Left lung (tissue), 10 donors: ENCODE results near the gene SCD5. TPM values are rescaled to one million over a fixed set of nuclear protein-coding genes. Genes with fewer than 3 reads are reported as not detected.

Source experiments
- ATAC-seq: fragments of 200-7000 bp; cut with Tn5 transposase; one replicate; pipeline ENCODE4 v1.9.1; 2020; ENCODE audit warnings: moderate library complexity
- DNase-seq, 4 donors: peaks; one replicate each; pipeline ENCODE4 v3.0.0-alpha.2; 2013 to 2020
- H3K27ac ChIP-seq, 2 donors: fragments of 200-600 bp; sonication (generic) in 1 of 2; one replicate each; pipeline versions ENCODE4 v1.5.0 to v1.8.0; 2020 to 2021
- H3K27me3 ChIP-seq, 2 donors: fragments of 200-600 bp; sonication (generic) in 1 of 2; one replicate each; pipeline versions ENCODE4 v1.5.0 to v1.8.0; 2020 to 2021
- H3K36me3 ChIP-seq, 2 donors: fragments of 200-600 bp; sonication (generic) in 1 of 2; one replicate each; pipeline versions ENCODE4 v1.5.0 to v1.8.0; 2020 to 2021
- H3K4me1 ChIP-seq, 2 donors: fragments of 200-600 bp; one replicate each; pipeline ENCODE4 v1.8.0; 2021
- H3K4me3 ChIP-seq, 2 donors: fragments of 200-600 bp; sonication (generic) in 1 of 2; one replicate each; pipeline versions ENCODE4 v1.5.0 to v1.8.0; 2020 to 2021; ENCODE audit warnings: mild to moderate bottlenecking in 1 of 2
- H3K9me3 ChIP-seq, 2 donors: fragments of 200-600 bp; sonication (generic) in 1 of 2; one replicate each; pipeline versions ENCODE4 v1.5.0 to v1.8.0; 2020 to 2021
- CTCF ChIP-seq, 2 donors: fragments of 200-600 bp; sonication (generic) in 1 of 2; IDR thresholded peaks; one replicate each; pipeline versions ENCODE4 v1.5.0 to v1.8.0; 2021; ENCODE audit warnings: antibody characterized with exemption in 2 of 2
- intact Hi-C, 2 donors: fragments of 100-400 bp; cut with DNase I; formaldehyde crosslinking; loops; one replicate each; pipeline versions ENCODE4 v1.11.2 to v1.14.2; 2022
- polyA plus RNA-seq, 6 donors: library from polyadenylated mRNA; unstranded; fragments of 120-200 nt; gene quantifications; one replicate each; pipeline ENCODE4 v1.2.1, GENCODE V29; 2013; ENCODE audit not compliant: insufficient read length in 6 of 6
- total RNA-seq, 2 donors: library from RNA; stranded (reverse); fragmentation: NEBNext Ultra II Directional; extraction: Animal tissue kit (Norgen Biotek cat#: 25700); gene quantifications; one replicate each; pipeline ENCODE4 v1.2.1, GENCODE V29; 2021
- donor health status: DM: no; HTN: yes; CAD: no.
- donor health status: DM: no; HTN: no; CAD: no.

Gene SCD5
- total and polyA plus RNA-seq, 8 donors: 12.5 to 41.1 (median 35.0) TPM

DNA sequence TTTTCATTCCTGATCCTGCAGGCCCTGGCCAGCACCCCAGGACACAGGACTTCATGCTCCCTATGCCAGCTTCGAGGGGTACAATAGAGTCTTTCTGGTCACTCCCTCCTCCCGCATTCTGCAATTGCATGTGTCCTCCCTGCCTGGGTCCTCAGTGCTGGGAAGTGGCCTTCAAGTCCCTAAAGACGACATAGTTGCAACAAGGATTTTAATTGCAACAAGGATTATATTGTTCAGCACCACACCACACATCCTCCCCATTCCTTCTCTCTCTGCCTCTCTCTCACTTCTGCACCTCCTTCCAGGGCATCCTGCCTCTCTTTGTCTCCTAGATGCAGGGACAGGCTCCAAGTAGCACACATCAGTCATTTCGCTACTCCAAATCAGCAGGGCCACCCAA, 25.5 kb downstream of the SCD5 start:
- DNase-seq: no peak
- H3K4me3 ChIP-seq: no peak overlapping the region
- H3K9me3 ChIP-seq: no peaks in the 10 kb centered on the region
- H3K36me3 ChIP-seq: no peaks in the 10 kb centered on the region
- no peak overlapping the region for H3K27ac ChIP-seq
- no peaks in the 10 kb centered on the region for H3K4me1 ChIP-seq
- H3K27me3 ChIP-seq: no peaks in the 10 kb centered on the region
- no peak for TF ChIP-seq CTCF (IDR thresholded peaks at IDR 0.05)
- intact Hi-C loops: no loop called here
- no peak for ATAC-seq

DNA sequence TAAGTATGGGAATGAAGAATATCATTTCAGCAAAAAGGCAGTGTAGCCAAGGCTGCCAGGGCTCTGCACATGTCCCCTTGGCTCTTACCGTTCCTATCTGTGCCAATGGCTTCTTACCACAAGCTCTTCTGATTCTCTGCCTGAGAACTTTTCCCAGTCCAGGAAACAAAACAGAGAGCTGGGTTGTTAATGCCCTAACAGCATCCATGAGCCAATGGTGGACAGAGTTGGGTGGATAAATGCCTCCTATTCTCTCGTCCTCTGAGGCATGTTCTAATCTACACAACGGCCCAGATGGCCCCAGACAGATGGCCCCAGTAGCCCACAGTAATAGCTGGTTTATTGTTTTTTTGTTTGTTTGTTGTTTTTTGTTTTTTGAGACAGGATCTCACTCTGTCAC, 28.0 kb downstream of the SCD5 start:
- DNase-seq (no peak), ATAC-seq (no peak)
- no peak for TF ChIP-seq CTCF (IDR thresholded peaks at IDR 0.05)
- H3K4me1 ChIP-seq: no peaks in the 10 kb centered on the region
- H3K4me3 ChIP-seq: no peak overlapping the region
- H3K27ac ChIP-seq: no peak overlapping the region
- H3K9me3 ChIP-seq: peaks cover 0 to 12% of the 10 kb centered on the region in 2 donors
- intact Hi-C loops: no loop called here
- H3K27me3 ChIP-seq: no peaks in the 10 kb centered on the region
- no peaks in the 10 kb centered on the region for H3K36me3 ChIP-seq

DNA sequence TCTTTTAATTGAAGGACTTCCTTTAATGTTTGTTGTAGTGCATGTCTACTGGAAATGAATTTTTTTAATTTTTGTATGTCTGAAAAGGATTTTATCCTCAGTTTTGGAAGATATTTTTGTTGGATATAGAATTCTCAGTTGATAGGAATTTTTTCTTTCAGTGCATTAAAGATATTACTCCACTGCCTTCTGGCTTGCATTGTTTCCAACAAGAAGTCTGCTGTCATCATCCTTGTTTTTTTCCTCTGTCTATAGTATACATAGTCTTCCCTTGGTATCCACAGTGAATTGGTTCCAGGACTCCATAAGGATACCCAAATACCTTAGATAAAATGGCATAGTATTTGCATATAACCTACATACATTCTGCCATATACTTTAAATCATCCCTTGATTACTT, 33.5 kb downstream of the SCD5 start:
- no peak for TF ChIP-seq CTCF (IDR thresholded peaks at IDR 0.05)
- ATAC-seq (no peak), DNase-seq (no peak)
- Histone ChIP-seq H3K27me3 (no peaks in the 10 kb centered on the region), H3K4me3 (no peak overlapping the region), H3K4me1 (no peaks in the 10 kb centered on the region), H3K36me3 (no peaks in the 10 kb centered on the region), H3K27ac (no peak overlapping the region), H3K9me3 (peaks cover 0 to 23% of the 10 kb centered on the region in 2 donors)
- intact Hi-C loops: no loop called here

- no peak for TF ChIP-seq CTCF (IDR thresholded peaks at IDR 0.05)
- H3K27me3 ChIP-seq: no peaks in the 10 kb centered on the region
- ATAC-seq (no peak), DNase-seq (no peak)
- peaks cover 0 to 16% of the 10 kb centered on the region in 2 donors for H3K9me3 ChIP-seq
- H3K4me1 ChIP-seq: no peaks in the 10 kb centered on the region
- H3K27ac ChIP-seq: no peak overlapping the region
- no peaks in the 10 kb centered on the region for H3K36me3 ChIP-seq
- no peak overlapping the region for H3K4me3 ChIP-seq
- intact Hi-C loops: no loop called here
Measured at GRCh38 chr4:82761229-82761628, 37.4 kb downstream of the SCD5 start.

DNA sequence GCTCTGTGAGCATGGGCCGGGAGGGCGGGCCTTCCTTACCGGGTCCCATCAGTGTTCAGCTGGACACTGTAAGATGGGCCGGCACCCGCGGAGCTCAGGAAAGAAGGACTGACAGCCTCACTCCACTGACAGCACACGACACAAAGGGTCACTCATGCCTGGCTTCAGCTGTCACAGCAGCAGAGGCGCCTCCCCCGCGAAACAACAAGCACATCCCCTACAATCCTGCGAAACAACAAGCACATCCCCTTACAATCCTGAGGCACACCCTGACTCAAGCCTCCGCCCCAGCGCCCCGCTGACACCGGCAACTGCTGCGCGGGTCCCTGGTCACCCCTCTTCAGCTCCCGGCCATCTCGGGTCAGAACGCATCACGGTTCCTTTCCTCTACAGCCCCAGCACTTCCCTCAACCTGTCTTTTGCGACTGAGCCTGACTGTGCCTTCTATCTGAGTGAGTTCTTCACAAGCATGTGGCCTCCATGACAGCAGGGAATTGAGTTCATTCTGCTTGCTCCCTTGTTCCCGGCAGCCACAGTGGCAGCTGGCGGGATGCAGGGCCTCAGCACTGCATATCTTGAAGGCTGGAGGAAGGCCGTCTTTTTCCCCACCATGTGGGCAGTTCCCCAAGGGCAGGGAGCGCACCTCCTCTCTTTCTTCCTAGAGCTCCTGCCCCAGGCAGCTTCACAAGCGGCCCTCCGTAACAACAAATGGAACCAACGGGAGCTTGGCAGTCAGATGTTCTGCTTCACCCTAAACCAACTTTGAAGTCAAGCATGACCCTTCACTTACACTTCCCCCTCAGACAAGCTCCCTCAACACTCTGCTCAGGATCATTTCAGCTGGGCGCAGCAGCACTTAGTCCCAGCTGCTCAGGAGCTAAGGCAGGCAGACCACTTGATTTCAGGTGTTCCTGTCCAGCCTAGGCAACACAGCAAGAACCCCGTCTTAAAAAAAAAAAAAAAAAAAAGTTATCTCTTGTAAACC, 39.6 kb downstream of the SCD5 start:
- H3K27ac ChIP-seq: no peak overlapping the region
- H3K4me1 ChIP-seq: no peaks in the 10 kb centered on the region
- no peak overlapping the region for H3K4me3 ChIP-seq
- intact Hi-C loops: no loop called here
- TF ChIP-seq CTCF (IDR thresholded peaks at IDR 0.05): no peak
- no peak for ATAC-seq
- H3K9me3 ChIP-seq: no peaks in the 10 kb centered on the region
- peaks cover 0 to 5% of the 10 kb centered on the region in 2 donors for H3K27me3 ChIP-seq
- no peaks in the 10 kb centered on the region for H3K36me3 ChIP-seq
- DNase-seq: no peak
